GM12801 (cell line): ENCODE data around the gene BICD1.

ENCODE experiments used
- CTCF ChIP-seq: IDR thresholded peaks from one replicate; pipeline ENCODE4 v1.5.1; 2011; ENCODE audit warnings: control low read depth; ENCODE audit not compliant: insufficient read length; ENCODE audit errors: extremely low read depth

BICD1 gene

GRCh38 chr12:32158525-32158924, 51.9 kb downstream of the BICD1 start:
- TF ChIP-seq CTCF: no peak

GRCh38 chr12:32159381-32159780, 52.7 kb downstream of the BICD1 start:
- TF ChIP-seq CTCF: no peak

GRCh38 chr12:32159925-32160324, 53.3 kb downstream of the BICD1 start:
- no peak for TF ChIP-seq CTCF

GRCh38 chr12:32161058-32161457, 54.4 kb downstream of the BICD1 start:
- TF ChIP-seq CTCF: no peak

- no peak for TF ChIP-seq CTCF
Observed at GRCh38 chr12:32163596-32163995, 56.9 kb downstream of the BICD1 start.

GRCh38 chr12:32166510-32166909, 59.9 kb downstream of the BICD1 start:
- TF ChIP-seq CTCF: no peak

GRCh38 chr12:32170437-32170998, 63.9 kb downstream of the BICD1 start:
- no peak for TF ChIP-seq CTCF
